ENCODE data around the gene MEX3D.

The MEX3D gene

DNA sequence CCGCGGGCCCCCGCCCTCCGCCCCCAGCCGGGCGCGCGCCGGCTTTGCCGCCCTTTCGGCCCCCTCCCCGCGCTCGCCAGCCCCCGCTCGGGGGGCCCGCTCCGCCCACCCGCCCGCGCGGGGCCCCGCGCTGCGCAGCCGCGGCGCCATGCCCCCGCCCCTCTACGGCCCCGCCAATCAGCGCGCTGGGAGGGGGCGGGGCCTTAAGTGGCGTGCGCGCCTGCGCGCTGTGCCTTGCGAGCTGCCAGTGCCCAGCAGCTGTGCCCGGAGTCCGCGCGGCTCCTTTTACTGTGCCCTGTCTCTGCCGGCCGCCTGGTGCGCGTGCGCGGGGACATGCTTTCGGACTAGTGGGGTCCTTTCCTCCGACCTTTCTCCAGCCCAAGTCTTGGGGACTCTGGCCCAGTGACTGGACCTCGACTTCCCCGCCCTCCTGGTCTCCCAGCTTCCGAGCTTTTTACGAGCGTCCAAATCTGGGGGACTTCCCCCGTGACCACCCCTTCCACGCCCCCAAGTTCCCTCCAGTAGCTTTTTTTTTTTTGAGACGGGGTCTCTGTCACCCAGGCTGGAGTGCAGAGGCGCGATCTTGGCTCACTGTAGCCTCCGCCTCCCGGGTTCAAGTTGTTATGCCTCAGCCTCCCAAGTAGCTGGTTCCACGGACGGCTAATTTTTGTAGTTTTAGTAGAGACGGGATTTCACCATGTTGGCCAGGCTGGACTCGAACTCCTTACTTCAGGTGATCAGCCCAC lies 24.8 kb upstream of the MEX3D start, which contains the start of gene MBD3:
Gene MBD3, minus strand, starts transcription at position 111 of the 746 bp plus-strand sequence. CDS start 234 bp downstream, outside the sequence.
- DNase-seq = peak; percentile 89

DNA sequence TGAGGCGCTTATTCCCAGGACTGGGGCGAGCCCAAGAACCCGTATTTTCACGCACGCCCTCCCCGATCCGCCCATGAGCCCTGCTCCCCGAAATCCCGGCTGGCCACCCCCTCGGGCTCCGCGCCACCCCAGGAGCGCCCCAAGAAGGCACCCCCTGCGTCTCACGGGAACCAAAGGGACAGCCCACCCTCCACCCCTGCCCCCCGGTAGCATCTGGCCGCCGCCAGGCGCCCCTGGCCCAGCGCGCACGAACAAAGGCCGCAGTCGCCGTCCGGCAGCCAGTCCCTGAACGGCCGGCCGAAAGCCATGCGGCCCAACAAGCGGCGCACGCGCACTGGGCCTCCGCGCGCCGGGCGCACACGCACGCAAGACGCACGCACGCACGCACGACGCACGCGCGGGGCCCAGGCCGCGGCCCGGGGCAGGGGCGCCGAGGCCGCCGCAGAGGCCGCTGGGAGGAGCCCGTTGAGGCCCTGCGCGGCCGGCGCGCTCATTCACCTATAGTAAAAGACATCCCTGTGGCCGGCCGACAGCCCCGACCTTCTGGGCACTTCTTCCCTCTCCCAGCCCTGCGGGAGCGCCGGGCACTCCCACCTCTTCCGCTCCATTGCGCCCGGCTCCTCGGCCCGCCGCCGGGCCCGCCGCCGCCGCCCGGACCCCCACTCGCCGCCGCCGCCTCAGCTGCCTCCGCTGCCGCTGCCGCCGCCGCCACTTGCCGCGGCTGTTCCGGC lies 24.1 kb upstream of the MEX3D start:
- DNase-seq = peak; percentile 82

DNA sequence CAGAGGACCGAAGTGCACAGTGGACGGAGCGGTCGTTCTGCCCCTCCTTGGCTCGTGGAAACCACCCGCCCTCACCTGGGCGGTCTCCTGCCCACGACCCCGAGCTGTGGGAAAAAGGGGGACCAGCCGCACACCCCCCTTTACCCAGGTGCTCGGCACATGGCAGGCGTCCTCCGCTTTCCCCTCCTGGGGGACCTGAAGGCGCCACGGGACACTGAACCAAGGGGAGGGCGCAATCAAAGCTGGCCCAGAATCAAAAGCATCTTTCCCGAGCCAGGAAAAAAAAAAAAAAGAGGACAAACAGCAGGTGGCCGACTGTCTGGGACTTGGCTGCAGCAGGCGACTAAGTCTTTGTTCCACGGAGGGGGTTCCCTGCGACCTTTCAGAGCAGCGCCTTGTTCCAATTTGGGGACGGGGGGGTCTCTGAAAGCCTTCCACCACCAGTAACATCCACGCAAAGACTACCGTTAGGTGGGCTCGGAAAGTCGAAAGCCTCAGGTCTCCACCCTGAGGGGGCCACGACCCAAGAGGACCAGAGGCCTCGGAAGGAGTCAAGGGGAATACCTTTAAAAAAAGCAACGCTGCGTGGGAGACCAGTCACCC lies 23.4 kb upstream of the MEX3D start:
- DNase-seq = peak; percentile 74

DNA sequence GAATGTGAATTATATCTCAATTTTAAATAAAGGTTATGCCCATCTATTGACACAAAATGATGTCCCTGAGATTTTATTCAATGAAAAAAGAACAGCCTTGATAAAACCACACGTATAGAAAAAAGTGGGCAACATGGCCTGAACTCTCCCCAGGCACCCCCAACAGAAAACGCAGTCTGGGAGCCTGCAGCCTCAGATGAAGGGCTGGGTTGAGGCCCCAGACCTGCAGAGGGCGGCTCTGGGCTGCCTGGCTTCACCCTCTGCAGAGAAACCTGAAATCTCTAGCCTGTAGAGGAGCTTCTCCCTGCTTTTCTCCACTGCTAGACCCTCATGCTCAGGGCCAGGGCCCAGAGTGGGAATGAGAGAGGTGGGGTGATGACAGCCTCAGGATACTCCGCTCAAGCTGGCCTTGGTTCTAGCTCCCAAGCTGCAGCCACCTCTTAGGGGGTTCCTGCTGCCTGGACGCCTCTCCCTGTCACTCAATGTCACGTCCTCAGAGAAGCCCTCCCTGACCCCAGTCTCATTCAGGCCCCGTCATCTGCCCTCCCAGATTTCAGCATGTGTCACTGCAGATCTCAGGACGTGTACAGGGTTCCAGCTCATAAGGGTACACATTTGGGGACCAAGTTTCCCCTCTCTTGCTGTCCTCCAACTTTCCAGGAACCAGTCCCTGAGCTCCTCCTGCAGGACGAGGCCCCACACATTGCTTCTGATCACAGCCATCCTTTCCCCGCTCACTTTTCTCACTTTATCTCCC lies 22.7 kb upstream of the MEX3D start:
- DNase-seq = peak; percentile 9

DNA sequence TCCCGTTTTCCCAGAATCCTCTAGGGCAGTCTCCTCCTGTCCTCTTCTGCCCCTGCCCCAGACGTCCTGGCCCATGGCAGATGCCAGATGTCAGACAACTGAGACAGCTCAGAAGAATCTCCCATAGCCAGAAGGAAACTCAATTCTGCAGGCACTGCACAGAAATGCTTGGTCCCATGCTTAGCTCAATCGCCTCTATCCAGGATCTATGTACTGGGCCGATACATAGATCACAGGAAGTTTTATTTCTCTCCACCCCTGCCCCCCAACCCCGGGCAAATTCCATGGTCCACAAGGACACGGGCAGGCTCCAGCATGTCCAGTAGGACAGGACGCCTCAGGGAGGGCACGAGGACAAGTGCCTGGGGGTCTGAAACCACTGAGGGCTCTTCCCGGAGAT lies 19.7 kb upstream of the MEX3D start:
- DNase-seq = no peak

DNA sequence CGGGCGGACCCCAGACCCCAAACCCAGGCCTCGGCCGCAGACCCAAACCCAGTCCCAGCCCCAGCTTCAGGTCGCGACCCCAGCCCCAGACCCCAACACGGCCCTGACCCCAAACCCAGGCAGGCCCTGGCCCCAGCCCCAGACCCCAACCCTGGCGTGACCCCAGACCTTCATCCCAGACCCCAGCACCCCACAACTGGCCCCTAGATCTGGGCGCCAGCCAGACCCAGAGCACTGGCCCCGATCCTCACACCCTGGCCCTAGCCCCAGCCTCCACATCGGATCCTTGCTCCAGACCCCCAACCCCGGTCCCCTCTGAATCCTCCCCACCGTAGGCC lies 17.1 kb upstream of the MEX3D start:
- DNase-seq = no peak

DNA sequence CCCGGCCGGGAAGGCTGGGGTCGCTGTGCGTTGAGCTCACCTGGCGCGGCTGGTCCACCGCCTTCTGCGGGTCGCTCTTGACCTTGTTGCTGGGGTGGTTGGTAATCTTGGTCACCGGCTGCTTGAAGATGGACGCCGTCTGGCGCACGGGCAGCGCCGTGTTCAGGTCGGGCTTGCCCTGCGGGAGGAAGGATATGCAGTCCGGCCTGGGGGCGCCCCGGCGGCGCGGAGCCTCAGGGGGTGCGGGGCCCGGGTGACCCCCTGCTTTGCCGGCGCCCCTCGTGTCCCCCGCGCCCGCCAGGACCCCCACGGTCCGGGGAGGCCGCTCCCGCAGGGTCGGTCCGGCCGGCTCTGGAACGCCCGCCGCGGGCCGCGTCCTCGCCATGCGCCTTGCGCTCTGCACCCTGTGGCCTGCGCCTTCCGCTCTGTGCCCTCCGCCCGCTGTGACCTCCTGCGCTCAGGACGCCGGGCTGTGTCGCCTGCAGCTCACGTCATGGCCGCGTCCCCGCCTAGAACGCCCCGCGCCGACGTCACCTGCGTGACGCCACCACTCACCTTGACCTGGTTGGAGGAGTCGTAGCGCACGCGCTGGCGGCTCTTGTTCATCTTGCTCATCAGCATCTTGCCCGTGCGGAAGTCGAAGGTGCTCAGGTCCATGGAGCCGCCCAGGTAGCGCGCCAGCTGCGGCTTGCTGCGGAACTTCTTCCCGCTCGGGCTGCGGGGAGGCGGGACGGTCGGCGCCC lies 16.5 kb upstream of the MEX3D start:
- DNase-seq = no peak

DNA sequence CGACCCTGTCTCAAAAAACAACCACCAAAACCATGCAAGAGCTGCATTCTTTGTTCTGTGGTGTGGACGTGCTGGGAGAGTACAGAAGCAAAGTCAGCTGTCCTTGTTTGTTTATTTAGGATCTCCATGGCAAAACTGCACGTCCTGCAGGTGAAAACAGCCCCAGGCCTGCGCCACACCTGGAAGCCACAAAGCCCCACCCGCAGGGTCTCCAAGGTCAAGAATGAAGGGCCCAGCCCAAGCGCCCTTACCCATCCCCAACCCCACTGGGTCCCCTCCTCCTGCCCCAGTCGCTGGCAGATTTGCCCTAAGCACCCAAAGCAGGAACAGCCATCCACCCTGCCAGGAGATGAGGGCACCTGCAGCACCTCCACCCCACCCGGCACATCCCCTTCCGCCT lies 14.1 kb upstream of the MEX3D start:
- peak; percentile 88 for DNase-seq

DNA sequence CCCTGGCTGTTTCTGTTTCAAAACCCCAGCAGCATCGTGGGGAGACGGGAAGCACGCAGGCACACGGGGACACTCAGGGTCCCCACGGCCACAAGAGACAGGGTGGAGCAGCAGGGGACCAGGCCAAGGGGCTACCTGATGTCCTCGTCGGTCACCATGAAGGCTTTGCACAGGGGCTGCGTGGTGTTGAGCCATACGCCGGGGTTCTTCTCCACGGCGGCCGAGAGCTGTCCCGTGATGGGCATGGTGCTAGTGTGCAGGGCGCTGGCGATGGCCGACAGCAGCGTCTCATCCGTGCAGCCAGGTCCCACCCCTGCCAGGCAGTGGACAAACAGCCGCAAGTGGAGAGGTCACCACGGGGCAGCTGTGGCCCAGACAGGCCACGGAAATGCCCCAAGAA lies 12.8 kb upstream of the MEX3D start:
- no peak for DNase-seq

DNA sequence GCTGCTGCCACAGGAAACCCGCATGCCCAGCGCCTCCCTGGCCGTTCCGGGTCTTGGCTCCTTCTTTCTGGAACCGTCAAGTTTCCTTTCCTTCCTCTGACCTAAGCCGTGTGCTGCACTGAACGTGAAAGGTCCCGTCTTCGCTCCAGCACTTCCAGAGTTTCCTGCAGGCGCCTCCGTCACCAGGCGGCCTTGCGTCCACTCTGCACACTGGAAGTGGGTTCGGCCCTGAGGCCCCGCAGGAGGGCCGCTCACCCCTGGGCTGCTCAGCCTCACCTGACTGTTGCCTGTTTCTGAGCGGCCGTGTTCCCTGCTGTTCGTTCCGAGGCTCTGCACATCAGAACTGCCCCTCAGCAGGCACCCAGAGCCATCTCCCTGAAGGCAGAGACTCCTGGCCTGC lies 12.3 kb upstream of the MEX3D start:
- DNase-seq = no peak

DNA sequence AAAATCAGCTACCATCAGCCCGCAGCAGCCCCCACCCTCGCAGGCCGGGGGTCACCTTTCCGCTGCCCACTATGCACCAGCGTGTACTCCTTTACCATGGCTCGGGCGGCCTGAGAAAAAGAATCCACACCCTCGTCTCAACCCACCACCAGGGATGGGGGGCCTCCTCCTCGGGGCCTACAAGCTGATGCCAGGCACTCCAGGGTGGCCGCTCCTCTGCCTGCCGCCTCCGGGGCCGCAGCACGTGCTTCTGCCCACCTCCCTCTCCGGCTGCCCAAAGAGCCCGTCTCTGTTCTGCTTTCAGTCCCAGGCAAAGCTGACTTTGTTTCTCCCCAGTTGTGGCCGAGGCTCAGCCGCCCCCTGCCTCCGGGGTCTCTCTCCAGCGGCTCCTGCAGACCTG lies 11.1 kb upstream of the MEX3D start:
- DNase-seq = no peak

DNA sequence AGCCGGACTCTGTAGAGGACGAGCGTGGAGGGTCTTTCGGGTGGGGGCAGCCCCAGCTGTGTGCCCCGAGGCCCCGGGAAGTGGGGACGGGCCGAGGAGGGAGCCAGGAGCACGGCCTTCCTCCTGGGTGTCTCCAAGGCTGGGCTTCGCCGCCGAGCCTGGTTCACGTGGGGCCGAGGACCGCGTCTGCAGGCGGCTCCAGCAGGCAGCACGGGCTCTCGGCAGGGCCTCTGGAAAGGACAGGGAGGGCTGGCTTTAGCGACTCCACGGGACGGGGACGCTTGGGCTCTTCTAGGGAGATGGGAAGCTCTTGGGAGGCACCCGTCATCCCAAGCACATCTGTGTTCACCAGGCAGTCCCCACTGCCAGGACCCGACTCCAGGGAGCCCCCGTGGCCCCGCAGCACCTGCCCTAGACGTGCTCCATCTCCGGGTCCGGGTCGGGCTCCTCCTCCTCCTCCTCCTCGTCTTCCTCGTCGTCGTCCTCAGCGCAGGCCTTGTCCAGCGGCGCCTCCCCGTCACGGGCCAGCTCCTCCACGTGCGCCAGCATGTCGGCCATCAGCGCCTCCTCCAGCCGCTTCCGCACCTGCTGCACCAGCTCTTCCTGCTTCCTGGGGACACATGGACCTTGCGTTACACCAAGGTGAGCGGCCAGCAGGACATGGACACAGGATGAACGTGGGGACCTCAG lies 9.9 kb upstream of the MEX3D start:
- DNase-seq = no peak

DNA sequence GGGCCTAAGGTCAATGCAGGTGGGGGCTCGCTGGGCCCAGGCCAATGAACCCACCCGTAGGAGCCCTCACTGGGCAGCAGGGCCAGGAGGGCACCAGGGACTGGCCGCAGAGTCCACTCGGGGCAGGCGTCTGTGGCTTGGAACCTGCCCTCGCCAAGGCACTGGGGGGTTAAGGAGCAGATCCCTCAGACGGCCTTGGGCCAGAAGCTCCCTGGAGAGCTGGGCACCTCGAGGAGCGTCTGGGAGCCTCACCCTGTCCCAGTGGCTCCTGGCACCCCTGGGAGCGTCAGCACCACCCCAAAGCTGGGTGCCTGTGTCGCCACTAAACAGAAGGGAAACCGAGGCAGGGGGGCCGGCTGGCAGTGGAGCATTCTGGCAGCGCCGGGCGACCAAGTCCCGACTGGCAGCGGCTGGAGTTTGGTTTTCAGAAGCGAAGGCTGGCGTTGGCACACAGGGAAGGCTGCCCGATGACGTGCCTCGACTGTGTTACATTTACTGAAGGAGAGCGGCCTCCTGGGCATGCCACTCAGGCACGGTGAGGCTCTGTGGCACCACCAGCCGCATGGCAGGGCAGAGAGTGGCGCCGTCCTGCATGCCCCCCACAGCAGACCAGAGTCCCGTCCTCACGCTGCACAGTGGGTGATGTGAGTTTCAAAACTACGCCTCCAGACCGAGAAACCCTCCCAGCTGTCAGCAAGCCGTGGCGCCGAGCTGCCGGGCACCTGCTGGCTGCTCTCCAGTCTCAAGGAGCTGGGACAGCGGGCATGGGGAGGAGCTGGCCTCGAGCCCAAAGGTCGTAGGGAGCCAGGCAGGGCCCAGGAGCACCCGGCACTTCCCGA lies 9.2 kb upstream of the MEX3D start:
- DNase-seq = no peak

DNA sequence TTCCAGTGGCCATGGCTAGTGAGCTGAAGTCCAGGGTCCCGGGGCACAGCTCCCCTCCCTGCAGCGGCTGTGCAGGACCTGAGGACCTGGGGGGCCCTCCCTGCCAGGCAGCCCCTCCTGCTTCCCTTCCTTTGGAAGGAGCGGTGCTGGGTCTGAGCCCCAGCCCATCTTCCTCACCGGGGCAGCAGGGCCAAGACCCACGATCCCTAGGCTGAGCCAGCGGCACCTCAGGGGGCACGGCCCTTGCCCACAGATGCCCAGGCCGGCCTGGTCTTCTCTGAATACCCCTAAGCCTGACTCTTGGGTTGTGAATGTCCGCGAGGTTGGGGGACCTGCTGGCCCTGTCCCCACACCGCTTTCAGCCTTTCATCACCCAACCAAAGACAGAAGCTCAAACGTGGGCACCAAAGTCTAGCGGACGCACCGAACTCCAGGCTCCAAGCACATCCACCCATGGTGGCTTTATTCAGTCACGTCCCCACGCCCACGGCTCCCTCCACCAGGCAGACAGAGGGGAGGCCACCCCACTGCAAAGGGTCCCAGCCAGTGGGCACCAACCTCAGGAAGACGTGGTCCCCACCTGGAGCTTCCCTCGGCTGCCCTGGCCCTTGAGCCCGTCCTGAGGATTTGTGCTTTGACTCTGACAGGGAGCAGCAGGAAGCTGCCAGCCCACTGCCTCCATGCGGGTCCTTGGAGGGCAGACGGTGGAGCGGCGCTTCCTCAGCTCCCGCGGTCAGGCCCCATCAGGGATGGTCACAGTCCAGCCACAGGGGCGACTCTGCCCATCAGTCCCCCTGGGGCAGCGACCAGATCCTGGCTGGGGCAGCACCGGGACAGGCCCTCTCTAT lies 8.3 kb upstream of the MEX3D start:
- no peak for DNase-seq

DNA sequence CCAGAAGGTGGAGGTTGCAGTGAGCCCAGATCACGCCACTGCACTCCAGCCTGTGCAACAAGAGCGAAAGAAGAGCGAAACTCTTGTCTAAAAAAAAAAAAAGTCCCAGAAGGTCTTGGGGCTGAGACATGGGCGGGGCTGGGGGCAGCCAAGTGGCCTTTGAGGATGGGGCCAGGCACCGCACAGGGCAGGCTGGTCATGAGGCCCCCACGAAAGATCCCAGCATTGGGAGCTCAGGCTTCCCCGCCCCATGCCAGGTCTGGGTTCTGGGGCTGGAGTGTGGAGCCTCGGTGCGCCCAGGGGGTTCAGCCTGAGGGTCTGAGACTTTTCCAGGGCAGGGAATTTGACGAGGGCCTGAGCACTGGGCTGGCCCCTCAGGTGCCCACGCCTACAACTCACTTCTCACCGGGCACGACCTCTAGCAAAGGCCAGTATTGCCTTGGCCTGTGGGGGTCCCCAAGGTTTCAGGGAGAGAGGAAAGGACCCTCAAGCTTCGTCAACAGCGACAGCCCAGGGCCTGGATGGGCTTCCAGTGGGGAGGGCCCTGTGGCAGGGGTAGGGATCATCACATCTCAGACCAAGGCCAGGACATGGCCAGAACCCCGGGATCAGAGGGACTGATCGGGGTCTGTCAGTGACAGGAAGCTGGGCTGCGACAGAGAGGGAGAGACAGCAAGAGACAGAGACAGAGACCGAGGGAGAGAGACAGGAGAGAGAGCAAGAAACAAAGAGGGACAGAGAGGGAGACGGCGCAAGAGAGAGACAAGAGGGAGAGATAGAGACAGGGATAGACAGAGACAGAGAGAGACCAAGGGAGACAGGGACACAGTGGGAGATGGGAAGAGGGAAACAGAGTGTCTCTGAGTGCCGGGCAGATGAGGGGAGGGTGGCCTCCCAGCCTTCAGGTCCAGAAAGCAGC lies 7.5 kb upstream of the MEX3D start:
- DNase-seq = no peak

DNA sequence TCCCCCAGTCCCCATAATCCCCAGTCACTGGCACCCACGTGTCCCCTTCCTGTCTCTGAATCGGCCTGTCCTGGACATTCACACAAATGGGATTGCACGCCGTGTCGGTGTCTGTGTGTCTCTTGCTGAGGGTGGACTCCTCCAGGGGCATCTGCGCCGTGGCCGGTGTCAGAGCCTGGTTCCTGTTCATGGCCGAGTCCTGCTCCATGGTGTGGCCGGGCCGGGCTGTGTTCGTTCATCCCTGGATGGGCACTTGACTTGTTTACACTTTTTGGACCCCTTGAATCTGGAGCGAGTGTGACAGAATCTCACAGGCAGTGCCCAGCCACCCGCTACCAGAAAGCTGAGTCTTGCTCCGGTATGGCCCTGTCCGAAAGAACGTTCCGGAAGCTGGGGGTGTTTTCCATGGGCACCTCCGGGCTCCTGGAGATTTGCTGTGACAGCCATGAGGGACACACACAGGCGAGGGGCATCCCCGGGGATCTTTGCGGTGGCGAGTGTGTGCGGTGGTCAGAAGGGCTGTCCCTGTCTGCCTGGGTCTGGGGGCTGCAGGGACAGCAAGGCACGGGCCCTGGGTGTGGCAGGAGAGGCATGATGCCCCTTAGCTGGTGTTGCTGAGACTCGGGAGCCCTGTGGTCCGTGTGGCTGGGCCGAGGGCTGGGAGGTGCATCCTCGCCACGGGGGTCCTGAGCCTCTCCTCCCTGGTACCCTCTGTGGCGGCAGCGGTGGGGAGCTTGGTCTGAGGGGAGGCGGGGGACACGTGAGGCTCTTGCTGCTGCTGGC lies 6.4 kb upstream of the MEX3D start:
- no peak for DNase-seq

DNA sequence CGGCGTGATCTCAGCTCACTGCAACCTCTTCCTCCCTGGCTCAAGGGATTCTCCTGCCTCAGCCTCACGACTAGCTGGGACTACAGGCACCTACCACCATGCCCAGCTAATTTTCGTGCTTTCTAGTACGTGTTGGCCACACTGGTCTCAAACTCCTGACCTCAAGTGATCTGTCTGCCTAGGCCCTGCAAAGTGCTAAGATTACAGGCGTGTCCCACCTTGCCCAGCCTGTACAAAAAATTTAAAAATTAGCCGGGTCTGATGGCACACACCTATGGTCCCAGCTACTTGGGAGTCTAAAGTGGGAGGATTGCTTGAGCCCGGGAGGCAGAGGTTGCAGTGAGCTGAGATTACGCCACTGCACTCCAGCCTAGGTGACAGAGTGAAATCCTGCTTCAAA lies 4.7 kb upstream of the MEX3D start:
- no peak for DNase-seq

DNA sequence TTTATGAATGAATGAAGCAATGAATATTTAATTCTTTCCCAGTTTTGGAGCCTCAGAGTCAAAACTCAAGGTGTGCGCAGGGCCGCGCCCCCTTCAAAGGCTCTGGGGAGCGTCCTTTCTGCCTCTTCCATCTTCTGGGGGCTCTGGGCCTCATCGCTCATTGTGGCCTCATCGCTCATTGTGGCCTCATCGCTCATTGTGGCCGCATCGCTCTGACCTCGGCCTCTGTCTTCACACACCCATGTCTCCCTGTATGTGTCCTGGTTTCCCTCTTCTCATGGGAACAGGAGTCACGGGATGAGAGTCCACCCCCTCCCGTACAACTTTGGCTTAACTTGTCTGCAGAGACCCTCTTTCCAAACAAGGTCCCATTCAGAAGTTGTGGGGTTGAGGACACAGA lies 3.2 kb upstream of the MEX3D start:
- DNase-seq = no peak

All from NCI-H146 (cell line).